ENCODE data around the gene NLRP5.
"Not testable (repeated sequence)": the region's sequence is repeated elsewhere in the genome, so short reads cannot be mapped to it uniquely, and the experiment has no call there.

NLRP5 gene

DNA sequence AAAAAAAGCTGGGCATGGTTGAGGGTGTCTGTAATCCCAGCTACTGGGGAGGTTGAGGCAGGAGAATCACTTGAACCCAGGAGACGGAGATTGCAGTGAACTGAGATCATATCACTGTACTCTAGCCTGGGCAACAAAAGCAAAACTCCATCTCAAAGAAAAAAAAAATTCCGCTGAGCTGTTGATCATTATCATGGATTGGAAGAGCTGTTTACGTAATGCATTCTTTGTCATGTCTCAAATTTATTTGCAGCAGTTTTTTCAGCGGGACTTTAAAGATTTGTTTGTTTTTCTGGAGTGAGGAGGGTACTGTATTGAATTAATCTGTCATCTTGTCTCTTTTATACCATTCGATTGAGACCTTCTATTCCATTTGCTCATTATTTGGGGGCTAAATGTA is 4.3 kb downstream of the NLRP5 start:
- Histone ChIP-seq H4K8ac (ENCODE audit: low read depth, low read length) (no peak overlapping the region), H3K18ac (ENCODE audit: low read length) (no peak overlapping the region), H3K23ac (ENCODE audit: low read length) (no peak overlapping the region), H4K5ac (ENCODE audit: low read length) (no peak overlapping the region), H3K4me3 (ENCODE audit: low read length) (no peak overlapping the region), H3K27me3 (ENCODE audit: insufficient read depth, low read length, poor library complexity) (no peaks in the 10 kb centered on the region), H3K9ac (ENCODE audit: low read length) (no peak overlapping the region), H2BK5ac (ENCODE audit: low read length) (no peak overlapping the region), H3K56ac (ENCODE audit: low read length) (no peak overlapping the region), H2AK5ac (ENCODE audit: low read length) (no peak overlapping the region), H2BK15ac (replicated peaks; ENCODE audit: low read depth) (no peak overlapping the region), H3K79me2 (ENCODE audit: control insufficient read depth, insufficient read depth, low read length) (no peaks in the 10 kb centered on the region), H3K36me3 (ENCODE audit: control insufficient read depth, insufficient read depth, low read length) (no peaks in the 10 kb centered on the region), H2BK120ac (ENCODE audit: low read depth, low read length) (no peak overlapping the region), H3K79me1 (ENCODE audit: low read length) (no peaks in the 10 kb centered on the region), H3K4me1 (ENCODE audit: control insufficient read depth, low read depth, low read length) (no peaks in the 10 kb centered on the region), H3K4me2 (ENCODE audit: low read length) (no peak overlapping the region), H3K27ac (ENCODE audit: low read depth, low read length) (no peak overlapping the region), H3K4ac (ENCODE audit: low read depth, low read length) (no peak overlapping the region)
- DNase-seq = no peak
- no CpG with 5 or more reads among the region's 5 CpGs for WGBS (ENCODE audit: extremely low coverage, insufficient coverage, low lambda C conversion rate)

DNA sequence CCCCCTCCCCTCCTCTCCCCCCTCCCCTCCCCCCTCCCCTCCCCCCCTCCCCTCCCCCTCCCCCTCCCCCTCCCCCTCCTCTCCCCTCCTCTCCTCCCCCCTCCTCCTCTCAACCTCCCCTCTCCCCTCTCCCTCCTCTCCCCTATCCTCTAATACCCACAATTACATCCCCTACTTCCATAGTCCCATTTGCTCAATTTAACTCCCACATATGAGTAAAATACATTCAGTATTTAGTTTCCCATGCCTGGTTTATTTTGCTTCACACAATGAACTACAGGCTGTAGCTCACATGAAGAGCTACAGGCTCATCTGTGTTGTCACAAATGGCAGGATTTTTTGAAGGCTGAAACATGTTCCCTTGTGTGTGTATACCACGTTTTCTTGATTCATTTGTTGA is 6.9 kb downstream of the NLRP5 start:
- H4K5ac ChIP-seq (ENCODE audit: low read length) = no peak overlapping the region

DNA sequence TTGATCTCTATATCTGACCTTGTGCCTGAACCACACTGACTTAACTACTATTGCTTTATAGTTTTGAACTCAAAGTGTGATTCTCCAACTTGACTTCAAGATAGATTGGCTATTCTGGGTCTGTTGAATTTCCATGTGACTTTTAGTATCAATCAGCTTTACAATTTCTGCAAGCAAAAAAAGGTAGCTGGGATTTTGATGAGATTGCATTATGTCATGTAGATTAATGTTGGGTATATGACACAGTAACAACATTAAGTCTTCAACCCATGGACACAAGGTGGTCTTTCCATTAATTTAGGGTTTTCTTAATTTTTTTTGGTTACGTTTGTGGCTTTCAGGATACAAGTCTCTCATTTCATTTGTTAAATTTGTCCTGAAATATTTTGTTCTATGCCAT is 28.2 kb downstream of the NLRP5 start:
- Histone ChIP-seq H4K5ac (ENCODE audit: low read length) (no peak overlapping the region), H3K27me3 (ENCODE audit: insufficient read depth, low read length, poor library complexity) (no peaks in the 10 kb centered on the region)

More for the DNA sequence above, 6.9 kb downstream of the NLRP5 start:
- no peak overlapping the region for H3K27ac ChIP-seq (ENCODE audit: low read depth, low read length)
- no peaks in the 10 kb centered on the region for H3K4me1 ChIP-seq (ENCODE audit: control insufficient read depth, low read depth, low read length)
- no peak overlapping the region for H2BK120ac ChIP-seq (ENCODE audit: low read depth, low read length)
- H2BK5ac ChIP-seq (ENCODE audit: low read length) = no peak overlapping the region
- H3K9ac ChIP-seq (ENCODE audit: low read length) = no peak overlapping the region
- no peak overlapping the region for H3K4me3 ChIP-seq (ENCODE audit: low read length)
- H2AK5ac ChIP-seq (ENCODE audit: low read length) = no peak overlapping the region
- no peaks in the 10 kb centered on the region for H3K36me3 ChIP-seq (ENCODE audit: control insufficient read depth, insufficient read depth, low read length)
- H2BK15ac ChIP-seq (replicated peaks; ENCODE audit: low read depth) = no peak overlapping the region
- H3K4me2 ChIP-seq (ENCODE audit: low read length) = no peak overlapping the region
- WGBS (ENCODE audit: extremely low coverage, insufficient coverage, low lambda C conversion rate) = no CpG with 5 or more reads among the region's 1 CpG
- H4K8ac ChIP-seq (ENCODE audit: low read depth, low read length) = no peak overlapping the region
- H3K4ac ChIP-seq (ENCODE audit: low read depth, low read length) = no peak overlapping the region
- no peak for DNase-seq
- no peaks in the 10 kb centered on the region for H3K79me1 ChIP-seq (ENCODE audit: low read length)
- H3K56ac ChIP-seq (ENCODE audit: low read length) = no peak overlapping the region
- H3K27me3 ChIP-seq (ENCODE audit: insufficient read depth, low read length, poor library complexity) = no peaks in the 10 kb centered on the region
- H3K79me2 ChIP-seq (ENCODE audit: control insufficient read depth, insufficient read depth, low read length) = no peaks in the 10 kb centered on the region
- H3K23ac ChIP-seq (ENCODE audit: low read length) = no peak overlapping the region
- H3K18ac ChIP-seq (ENCODE audit: low read length) = no peak overlapping the region

GRCh38 chr19:56015756-56016155 is 29.2 kb downstream of the NLRP5 start:
- Histone ChIP-seq H3K56ac (ENCODE audit: low read length) (no peak overlapping the region), H4K5ac (ENCODE audit: low read length) (no peak overlapping the region), H3K4me2 (ENCODE audit: low read length) (no peak overlapping the region), H3K23ac (ENCODE audit: low read length) (no peak overlapping the region), H3K79me1 (ENCODE audit: low read length) (no peaks in the 10 kb centered on the region), H3K4ac (ENCODE audit: low read depth, low read length) (no peak overlapping the region), H3K27ac (ENCODE audit: low read depth, low read length) (no peak overlapping the region), H2BK120ac (ENCODE audit: low read depth, low read length) (no peak overlapping the region), H3K18ac (ENCODE audit: low read length) (no peak overlapping the region), H3K27me3 (ENCODE audit: insufficient read depth, low read length, poor library complexity) (no peaks in the 10 kb centered on the region), H3K9ac (ENCODE audit: low read length) (no peak overlapping the region), H3K4me1 (ENCODE audit: control insufficient read depth, low read depth, low read length) (no peaks in the 10 kb centered on the region), H2BK5ac (ENCODE audit: low read length) (no peak overlapping the region), H3K4me3 (ENCODE audit: low read length) (no peak overlapping the region), H2AK5ac (ENCODE audit: low read length) (no peak overlapping the region), H4K8ac (ENCODE audit: low read depth, low read length) (no peak overlapping the region), H3K36me3 (ENCODE audit: control insufficient read depth, insufficient read depth, low read length) (no peaks in the 10 kb centered on the region), H3K79me2 (ENCODE audit: control insufficient read depth, insufficient read depth, low read length) (no peaks in the 10 kb centered on the region), H2BK15ac (replicated peaks; ENCODE audit: low read depth) (no peak overlapping the region)
- no peak for DNase-seq
- WGBS (ENCODE audit: extremely low coverage, insufficient coverage, low lambda C conversion rate) = no CpG with 5 or more reads among the region's 5 CpGs

More for the DNA sequence above, 28.2 kb downstream of the NLRP5 start:
- no peaks in the 10 kb centered on the region for H3K36me3 ChIP-seq (ENCODE audit: control insufficient read depth, insufficient read depth, low read length)
- H3K23ac ChIP-seq (ENCODE audit: low read length) = no peak overlapping the region
- no peak overlapping the region for H3K9ac ChIP-seq (ENCODE audit: low read length)
- no peak overlapping the region for H3K4ac ChIP-seq (ENCODE audit: low read depth, low read length)
- no peaks in the 10 kb centered on the region for H3K79me2 ChIP-seq (ENCODE audit: control insufficient read depth, insufficient read depth, low read length)
- H3K4me2 ChIP-seq (ENCODE audit: low read length) = no peak overlapping the region
- H3K56ac ChIP-seq (ENCODE audit: low read length) = no peak overlapping the region
- no peak overlapping the region for H3K27ac ChIP-seq (ENCODE audit: low read depth, low read length)
- DNase-seq = no peak
- no peak overlapping the region for H2AK5ac ChIP-seq (ENCODE audit: low read length)
- WGBS (ENCODE audit: extremely low coverage, insufficient coverage, low lambda C conversion rate) = no CpG with 5 or more reads among the region's 1 CpG
- H3K79me1 ChIP-seq (ENCODE audit: low read length) = no peaks in the 10 kb centered on the region
- H3K4me3 ChIP-seq (ENCODE audit: low read length) = no peak overlapping the region
- no peak overlapping the region for H2BK120ac ChIP-seq (ENCODE audit: low read depth, low read length)
- H2BK15ac ChIP-seq (replicated peaks; ENCODE audit: low read depth) = no peak overlapping the region
- H3K4me1 ChIP-seq (ENCODE audit: control insufficient read depth, low read depth, low read length) = no peaks in the 10 kb centered on the region
- H3K18ac ChIP-seq (ENCODE audit: low read length) = no peak overlapping the region
- H4K8ac ChIP-seq (ENCODE audit: low read depth, low read length) = no peak overlapping the region
- H2BK5ac ChIP-seq (ENCODE audit: low read length) = no peak overlapping the region

GRCh38 chr19:56019325-56019724 is 32.8 kb downstream of the NLRP5 start:
- not testable (repeated sequence) for DNase-seq; H3K9ac ChIP-seq (ENCODE audit: low read length)
- no CpG with 5 or more reads among the region's 2 CpGs for WGBS (ENCODE audit: extremely low coverage, insufficient coverage, low lambda C conversion rate)

DNA sequence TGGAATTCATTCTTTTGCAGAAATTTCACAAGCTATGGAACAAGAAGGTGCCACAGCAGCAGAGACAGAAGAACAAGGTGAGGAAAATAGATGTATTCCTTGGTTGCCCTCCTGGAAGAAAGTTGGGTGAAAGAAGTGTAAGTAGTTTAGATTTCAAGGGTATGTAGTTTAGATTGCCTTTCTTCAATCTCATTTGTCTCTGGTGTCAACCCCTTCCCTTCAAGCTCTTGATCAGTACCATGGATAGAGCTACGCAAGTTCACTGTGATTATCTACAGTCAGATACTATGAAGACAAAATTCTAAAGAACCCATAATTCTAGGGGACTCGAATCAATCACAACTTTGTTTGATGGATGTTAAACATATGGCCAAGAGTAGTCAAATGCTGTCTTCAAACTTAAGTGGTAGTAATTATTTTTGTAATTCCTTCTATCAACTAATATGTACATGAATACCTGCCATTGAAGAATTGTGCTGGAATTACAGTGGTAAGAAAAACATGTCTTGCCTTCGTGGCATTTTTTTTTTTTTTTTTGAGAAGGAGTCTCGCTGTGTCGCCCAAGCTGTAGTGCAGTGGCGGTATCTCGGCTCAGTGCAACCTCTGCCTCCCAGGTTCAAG is 33.9 kb downstream of the NLRP5 start:
- H2BK120ac ChIP-seq (ENCODE audit: low read depth, low read length); H3K4me1 ChIP-seq (ENCODE audit: control insufficient read depth, low read depth, low read length); H3K79me1 ChIP-seq (ENCODE audit: low read length); H3K18ac ChIP-seq (ENCODE audit: low read length); H3K4me3 ChIP-seq (ENCODE audit: low read length); H3K9ac ChIP-seq (ENCODE audit: low read length); H3K79me2 ChIP-seq (ENCODE audit: control insufficient read depth, insufficient read depth, low read length); H4K8ac ChIP-seq (ENCODE audit: low read depth, low read length); H3K27ac ChIP-seq (ENCODE audit: low read depth, low read length); H3K4ac ChIP-seq (ENCODE audit: low read depth, low read length); H2BK5ac ChIP-seq (ENCODE audit: low read length); H3K23ac ChIP-seq (ENCODE audit: low read length); H2BK15ac ChIP-seq (replicated peaks; ENCODE audit: low read depth); H3K56ac ChIP-seq (ENCODE audit: low read length); H4K5ac ChIP-seq (ENCODE audit: low read length); H3K27me3 ChIP-seq (ENCODE audit: insufficient read depth, low read length, poor library complexity); H2AK5ac ChIP-seq (ENCODE audit: low read length); H3K36me3 ChIP-seq (ENCODE audit: control insufficient read depth, insufficient read depth, low read length); H3K4me2 ChIP-seq (ENCODE audit: low read length); DNase-seq: not testable (repeated sequence)
- no CpG with 5 or more reads among the region's 7 CpGs for WGBS (ENCODE audit: extremely low coverage, insufficient coverage, low lambda C conversion rate)

More at GRCh38 chr19:56019325-56019724, 32.8 kb downstream of the NLRP5 start:
- not testable (repeated sequence) for H4K5ac ChIP-seq (ENCODE audit: low read length); H3K4me2 ChIP-seq (ENCODE audit: low read length); H3K79me2 ChIP-seq (ENCODE audit: control insufficient read depth, insufficient read depth, low read length); H2AK5ac ChIP-seq (ENCODE audit: low read length); H3K79me1 ChIP-seq (ENCODE audit: low read length); H2BK5ac ChIP-seq (ENCODE audit: low read length); H3K18ac ChIP-seq (ENCODE audit: low read length); H3K27me3 ChIP-seq (ENCODE audit: insufficient read depth, low read length, poor library complexity); H3K56ac ChIP-seq (ENCODE audit: low read length); H3K4ac ChIP-seq (ENCODE audit: low read depth, low read length); H3K36me3 ChIP-seq (ENCODE audit: control insufficient read depth, insufficient read depth, low read length); H3K23ac ChIP-seq (ENCODE audit: low read length); H2BK15ac ChIP-seq (replicated peaks; ENCODE audit: low read depth); H3K4me1 ChIP-seq (ENCODE audit: control insufficient read depth, low read depth, low read length); H4K8ac ChIP-seq (ENCODE audit: low read depth, low read length); H2BK120ac ChIP-seq (ENCODE audit: low read depth, low read length); H3K4me3 ChIP-seq (ENCODE audit: low read length); H3K27ac ChIP-seq (ENCODE audit: low read depth, low read length)

Data from mesendoderm (in vitro differentiated cells).